Neural crest cell (in vitro differentiated cells): ENCODE results near the gene B3GLCT. TPM values are rescaled to one million over a fixed set of nuclear protein-coding genes. Genes with fewer than 3 reads are reported as not detected.

Source experiments
- DNase-seq: peaks from one replicate; pipeline ENCODE4 v3.0.0; 2021; ENCODE audit warnings: low read depth, mixed read lengths, low spot score
- H3K27ac Mint-ChIP-seq: one replicate; pipeline ENCODE4 v1.8.0; 2021; ENCODE audit warnings: mild to moderate bottlenecking, mixed read lengths; ENCODE audit not compliant: unreplicated experiment
- H3K27me3 Mint-ChIP-seq: 2 replicates; pipeline ENCODE4 v1.8.0; 2021; ENCODE audit warnings: low read depth, mild to moderate bottlenecking, mixed read lengths
- H3K36me3 Mint-ChIP-seq: 2 replicates; pipeline ENCODE4 v1.8.0; 2021; ENCODE audit warnings: low read depth, mild to moderate bottlenecking, mixed read lengths
- H3K4me1 Mint-ChIP-seq: 2 replicates; pipeline ENCODE4 v1.8.0; 2021; ENCODE audit warnings: mixed read lengths
- H3K4me3 Mint-ChIP-seq: one replicate; pipeline ENCODE4 v1.8.0; 2021; ENCODE audit warnings: mild to moderate bottlenecking, mixed read lengths
- H3K9me3 Mint-ChIP-seq: 2 replicates; pipeline ENCODE4 v1.8.0; 2021; ENCODE audit warnings: mixed read lengths
- CTCF ChIP-seq: fragments of 200-600 bp; sonication (generic); conservative IDR thresholded peaks from 2 replicates; pipeline ENCODE4 v1.5.0; 2021; ENCODE audit warnings: antibody characterized with exemption, mild to moderate bottlenecking
- total RNA-seq: library from RNA; stranded (reverse); gene quantifications from 2 replicates; pipeline ENCODE4 v1.2.1, GENCODE V29; 2021

The B3GLCT gene
- total RNA-seq, 1 donor from 2014 or later, result 16.8 TPM

- no peak overlapping the region for H3K4me3 Mint-ChIP-seq
- H3K4me1 Mint-ChIP-seq, result peaks cover 15% of the 10 kb centered on the region
- H3K36me3 Mint-ChIP-seq, result no peaks in the 10 kb centered on the region
- H3K27ac Mint-ChIP-seq, result no peak overlapping the region
- no peaks in the 10 kb centered on the region for H3K27me3 Mint-ChIP-seq
- no peak for TF ChIP-seq CTCF
- H3K9me3 Mint-ChIP-seq, result peaks cover 8% of the 10 kb centered on the region
- DNase-seq, result no peak
Observed at GRCh38 chr13:31349156-31349555, 149.4 kb downstream of the B3GLCT start.

- DNase-seq, result no peak
- Mint-ChIP-seq H3K27ac (no peak overlapping the region), H3K36me3 (peaks cover 6% of the 10 kb centered on the region), H3K4me3 (no peak overlapping the region), H3K27me3 (no peaks in the 10 kb centered on the region), H3K4me1 (peaks cover 15% of the 10 kb centered on the region), H3K9me3 (peaks cover 15% of the 10 kb centered on the region)
- no peak for TF ChIP-seq CTCF
Observed at GRCh38 chr13:31350560-31350959, 150.8 kb downstream of the B3GLCT start.

GRCh38 chr13:31351376-31351775, 151.6 kb downstream of the B3GLCT start:
- H3K27me3 Mint-ChIP-seq, result no peaks in the 10 kb centered on the region
- H3K36me3 Mint-ChIP-seq, result peaks cover 13% of the 10 kb centered on the region
- no peak overlapping the region for H3K27ac Mint-ChIP-seq
- DNase-seq, result no peak
- peaks cover 21% of the 10 kb centered on the region for H3K9me3 Mint-ChIP-seq
- no peak for TF ChIP-seq CTCF
- no peak overlapping the region for H3K4me3 Mint-ChIP-seq
- H3K4me1 Mint-ChIP-seq, result peaks cover 15% of the 10 kb centered on the region

- no peak overlapping the region for H3K4me3 Mint-ChIP-seq
- DNase-seq, result no peak
- no peaks in the 10 kb centered on the region for H3K27me3 Mint-ChIP-seq
- peaks cover 15% of the 10 kb centered on the region for H3K4me1 Mint-ChIP-seq
- H3K36me3 Mint-ChIP-seq, result peaks cover 13% of the 10 kb centered on the region
- H3K9me3 Mint-ChIP-seq, result peaks cover 21% of the 10 kb centered on the region
- no peak overlapping the region for H3K27ac Mint-ChIP-seq
- no peak for TF ChIP-seq CTCF
Observed at GRCh38 chr13:31352467-31352866, 152.7 kb downstream of the B3GLCT start.

GRCh38 chr13:31355001-31355400, 155.2 kb downstream of the B3GLCT start:
- no peak for DNase-seq
- Mint-ChIP-seq H3K4me3 (no peak overlapping the region), H3K27me3 (no peaks in the 10 kb centered on the region), H3K9me3 (peaks cover 25% of the 10 kb centered on the region), H3K4me1 (peaks cover 10% of the 10 kb centered on the region), H3K27ac (no peak overlapping the region), H3K36me3 (peaks cover 13% of the 10 kb centered on the region)
- TF ChIP-seq CTCF, result no peak

GRCh38 chr13:31356991-31357390, 157.2 kb downstream of the B3GLCT start:
- Mint-ChIP-seq H3K4me3 (no peak overlapping the region), H3K9me3 (peaks cover 25% of the 10 kb centered on the region), H3K4me1 (peaks cover under 1% of the 10 kb centered on the region), H3K36me3 (peaks cover 13% of the 10 kb centered on the region), H3K27ac (no peak overlapping the region), H3K27me3 (no peaks in the 10 kb centered on the region)
- no peak for TF ChIP-seq CTCF
- no peak for DNase-seq
